Neural cell (in vitro differentiated cells): Measurements from ENCODE around the gene FADD. TPM values are rescaled to one million over a fixed set of nuclear protein-coding genes. Genes with fewer than 3 reads are reported as not detected.

ENCODE experiments used
- H2AFZ ChIP-seq: fragments of 200-600, 300-800 bp; sonication (generic), shearing (Covaris generic); 2 replicates; pipeline ENCODE4 v1.6.0; 2014; ENCODE audit warnings: low read depth, mild to moderate bottlenecking, antibody characterized with exemption, low read length, moderate library complexity
- H3F3A ChIP-seq: fragments of 200-600 bp; shearing (Covaris generic); 2 replicates; pipeline ENCODE4 v1.6.1; 2016; ENCODE audit warnings: mild to moderate bottlenecking, moderate library complexity, mixed read lengths, antibody characterized with exemption, low read length; ENCODE audit not compliant: insufficient read depth, poor library complexity, severe bottlenecking
- H3K27ac ChIP-seq: fragments of 200-600, 300-800 bp; sonication (generic), shearing (Covaris generic); 2 replicates; pipeline ENCODE4 v1.5.1; 2014; ENCODE audit warnings: mild to moderate bottlenecking, low read length, moderate library complexity
- H3K27me3 ChIP-seq: fragments of 300-800, 200-600 bp; sonication (generic), shearing (Covaris generic); 2 replicates; pipeline ENCODE4 v1.6.0; 2014; ENCODE audit warnings: mild to moderate bottlenecking, low read depth, low read length, moderate library complexity; ENCODE audit not compliant: insufficient read depth
- H3K36me3 ChIP-seq: fragments of 300-800, 200-600 bp; sonication (generic), shearing (Covaris generic); 2 replicates; pipeline ENCODE4 v1.5.1; 2014; ENCODE audit warnings: mild to moderate bottlenecking, antibody characterized with exemption, low read length, moderate library complexity; ENCODE audit not compliant: insufficient read depth
- H3K4me2 ChIP-seq: fragments of 300-800, 200-600 bp; sonication (generic), shearing (Covaris generic); 2 replicates; pipeline ENCODE4 v1.6.0; 2014; ENCODE audit warnings: mild to moderate bottlenecking, low read length
- H3K4me3 ChIP-seq: fragments of 300-800, 200-600 bp; sonication (generic), shearing (Covaris generic); 2 replicates; pipeline ENCODE4 v1.5.1; 2014; ENCODE audit warnings: mild to moderate bottlenecking, low read length, moderate library complexity
- H3K79me2 ChIP-seq: fragments of 200-600 bp; shearing (Covaris generic); replicated peaks from 2 replicates; pipeline ENCODE4 v1.6.0; 2014; ENCODE audit warnings: mild to moderate bottlenecking, low read length, moderate library complexity; ENCODE audit not compliant: insufficient read depth
- H3K9ac ChIP-seq: fragments of 300-800, 200-600 bp; sonication (generic), shearing (Covaris generic); 2 replicates; pipeline ENCODE4 v1.6.1; 2016; ENCODE audit warnings: mild to moderate bottlenecking, low read length, mixed read lengths
- H3K9me2 ChIP-seq: fragments of 200-600 bp; shearing (Covaris generic); 2 replicates; pipeline ENCODE4 v1.6.1; 2016; ENCODE audit warnings: mild to moderate bottlenecking, low read length, mixed read lengths; ENCODE audit not compliant: insufficient read depth
- H3K9me3 ChIP-seq: fragments of 200-600, 300-800 bp; sonication (generic), shearing (Covaris generic); 2 replicates; pipeline ENCODE4 v1.6.1; 2016; ENCODE audit warnings: mild to moderate bottlenecking, mixed run types, low read length, moderate library complexity, mixed read lengths
- H4K20me1 ChIP-seq: fragments of 200-600 bp; shearing (Covaris generic); 2 replicates; pipeline ENCODE4 v1.6.1; 2016; ENCODE audit warnings: mild to moderate bottlenecking, mixed run types; ENCODE audit not compliant: insufficient read depth
- EP300 ChIP-seq: fragments of 450-650 bp; conservative IDR thresholded peaks from 2 replicates; pipeline ENCODE4 v1.6.1; 2014; ENCODE audit warnings: antibody characterized with exemption, mild to moderate bottlenecking, moderate library complexity; ENCODE audit not compliant: poor library complexity, severe bottlenecking
- EZH2 ChIP-seq: fragments of 200-600, 300-800 bp; shearing (Covaris generic), sonication (generic); IDR thresholded peaks from 2 replicates; pipeline ENCODE4 v1.6.1; 2014; ENCODE audit warnings: antibody characterized with exemption, low read length, borderline replicate concordance, mild to moderate bottlenecking; ENCODE audit not compliant: insufficient read depth, poor library complexity, severe bottlenecking
- MXI1 ChIP-seq: fragments of 450-650 bp; conservative IDR thresholded peaks from 2 replicates; pipeline ENCODE4 v1.6.1; 2014; ENCODE audit warnings: antibody characterized with exemption, mild to moderate bottlenecking; ENCODE audit not compliant: poor library complexity, severe bottlenecking
- POLR2AphosphoS5 ChIP-seq: IDR thresholded peaks from 2 replicates; pipeline ENCODE4 v1.6.1; 2012
- RAD21 ChIP-seq: fragments of 450-650 bp; conservative IDR thresholded peaks from 2 replicates; pipeline ENCODE4 v1.6.1; 2014; ENCODE audit warnings: antibody characterized with exemption, mild to moderate bottlenecking, moderate library complexity
- REST ChIP-seq: IDR thresholded peaks from 2 replicates; pipeline ENCODE4 v1.6.1; 2012; ENCODE audit warnings: borderline replicate concordance
- SMC3 ChIP-seq: fragments of 450-650 bp; conservative IDR thresholded peaks from 2 replicates; pipeline ENCODE4 v1.6.1; 2014; ENCODE audit warnings: antibody characterized with exemption, mild to moderate bottlenecking, moderate library complexity; ENCODE audit not compliant: poor library complexity
- TAF1 ChIP-seq: IDR thresholded peaks from 2 replicates; pipeline ENCODE4 v1.6.1; 2012; ENCODE audit warnings: low read depth
- polyA plus RNA-seq: library from polyadenylated mRNA; depleted of rRNA; stranded (reverse); fragments of >200 nt; gene quantifications from 2 replicates; pipeline ENCODE4 v1.2.3, GENCODE V29; 2014
- TF ChIP-seq, protein P1 (sequence below): fragments of 450-650 bp; IDR thresholded peaks from 2 replicates; pipeline ENCODE4 v1.5.1; 2014; ENCODE audit warnings: antibody characterized with exemption, mild to moderate bottlenecking, moderate library complexity; ENCODE audit not compliant: poor library complexity, severe bottlenecking

The FADD gene
- polyA plus RNA-seq, 1 donor from 2014 or later, result 23.1 TPM

DNA sequence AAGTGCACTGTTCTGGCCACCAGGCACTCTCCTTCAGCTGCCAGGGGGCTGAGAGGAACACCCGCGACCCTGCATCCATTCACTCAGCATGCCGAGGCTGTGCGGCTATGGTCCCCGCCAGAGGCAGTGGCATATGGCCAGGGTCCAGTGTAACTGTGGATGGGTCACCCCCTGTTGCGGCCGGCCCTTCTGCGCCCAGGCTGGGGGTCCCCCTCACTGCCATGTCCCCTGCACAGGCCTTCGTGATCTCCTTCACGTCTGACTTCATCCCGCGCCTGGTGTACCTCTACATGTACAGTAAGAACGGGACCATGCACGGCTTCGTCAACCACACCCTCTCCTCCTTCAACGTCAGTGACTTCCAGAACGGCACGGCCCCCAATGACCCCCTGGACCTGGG, 20.8 kb upstream of the FADD start:
- H2AFZ ChIP-seq, result no peak overlapping the region
- H3F3A ChIP-seq, result no peaks in the 10 kb centered on the region
- TF ChIP-seq SMC3 (no peak), TAF1 (no peak), REST (no peak), MXI1 (no peak), RAD21 (no peak), EP300 (no peak), EZH2 (no peak), POLR2AphosphoS5 (no peak)
- TF ChIP-seq, protein P1, sequence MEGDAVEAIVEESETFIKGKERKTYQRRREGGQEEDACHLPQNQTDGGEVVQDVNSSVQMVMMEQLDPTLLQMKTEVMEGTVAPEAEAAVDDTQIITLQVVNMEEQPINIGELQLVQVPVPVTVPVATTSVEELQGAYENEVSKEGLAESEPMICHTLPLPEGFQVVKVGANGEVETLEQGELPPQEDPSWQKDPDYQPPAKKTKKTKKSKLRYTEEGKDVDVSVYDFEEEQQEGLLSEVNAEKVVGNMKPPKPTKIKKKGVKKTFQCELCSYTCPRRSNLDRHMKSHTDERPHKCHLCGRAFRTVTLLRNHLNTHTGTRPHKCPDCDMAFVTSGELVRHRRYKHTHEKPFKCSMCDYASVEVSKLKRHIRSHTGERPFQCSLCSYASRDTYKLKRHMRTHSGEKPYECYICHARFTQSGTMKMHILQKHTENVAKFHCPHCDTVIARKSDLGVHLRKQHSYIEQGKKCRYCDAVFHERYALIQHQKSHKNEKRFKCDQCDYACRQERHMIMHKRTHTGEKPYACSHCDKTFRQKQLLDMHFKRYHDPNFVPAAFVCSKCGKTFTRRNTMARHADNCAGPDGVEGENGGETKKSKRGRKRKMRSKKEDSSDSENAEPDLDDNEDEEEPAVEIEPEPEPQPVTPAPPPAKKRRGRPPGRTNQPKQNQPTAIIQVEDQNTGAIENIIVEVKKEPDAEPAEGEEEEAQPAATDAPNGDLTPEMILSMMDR, result no peak
- no peaks in the 10 kb centered on the region for H3K79me2 ChIP-seq
- no peak overlapping the region for H3K27ac ChIP-seq
- H3K9me2 ChIP-seq, result no peaks in the 10 kb centered on the region
- no peak overlapping the region for H3K4me3 ChIP-seq
- no peaks in the 10 kb centered on the region for H4K20me1 ChIP-seq
- no peaks in the 10 kb centered on the region for H3K36me3 ChIP-seq
- no peaks in the 10 kb centered on the region for H3K27me3 ChIP-seq
- H3K4me2 ChIP-seq, result no peak overlapping the region
- no peaks in the 10 kb centered on the region for H3K9me3 ChIP-seq
- H3K9ac ChIP-seq, result no peak overlapping the region

- Histone ChIP-seq H3K9ac (no peak overlapping the region), H3K9me2 (no peaks in the 10 kb centered on the region), H3F3A (no peaks in the 10 kb centered on the region), H4K20me1 (no peaks in the 10 kb centered on the region), H2AFZ (no peak overlapping the region), H3K27ac (no peak overlapping the region), H3K27me3 (no peaks in the 10 kb centered on the region), H3K4me3 (no peak overlapping the region), H3K79me2 (no peaks in the 10 kb centered on the region), H3K4me2 (no peak overlapping the region), H3K36me3 (no peaks in the 10 kb centered on the region), H3K9me3 (no peaks in the 10 kb centered on the region)
- TF ChIP-seq SMC3 (no peak), TAF1 (no peak)
Measured at GRCh38 chr11:70183032-70183431, 20.1 kb upstream of the FADD start.
